H9 (cell line): Measurements from ENCODE around the gene ETF1. TPM values are rescaled to one million over a fixed set of nuclear protein-coding genes. Genes with fewer than 3 reads are reported as not detected.
A peak's percentile ranks its signal among the peaks of the same experiment; 100 is the strongest.

Experiments used
- DNase-seq: peaks from one replicate; pipeline ENCODE4 v3.0.0-alpha.2; 2017
- H2AFZ ChIP-seq: one replicate; pipeline ENCODE4 v1.6.1; 2013; ENCODE audit warnings: mild to moderate bottlenecking, low read length, control low read depth, moderate library complexity
- H2AK5ac ChIP-seq: 2 replicates; pipeline ENCODE4 v1.6.1; 2013; ENCODE audit warnings: low read length, control low read depth, mixed read lengths; ENCODE audit not compliant: insufficient read length
- H2BK120ac ChIP-seq: one replicate; pipeline ENCODE4 v1.6.1; 2013; ENCODE audit warnings: low read depth, mild to moderate bottlenecking, low read length, control low read depth, inconsistent platforms; ENCODE audit not compliant: poor library complexity, severe bottlenecking
- H2BK12ac ChIP-seq: 2 replicates; pipeline ENCODE4 v1.6.1; 2013; ENCODE audit warnings: low read length, control low read depth, mixed read lengths, low read depth; ENCODE audit not compliant: insufficient read length
- H2BK15ac ChIP-seq: 2 replicates; pipeline ENCODE4 v1.6.1; 2013; ENCODE audit warnings: low read depth, low read length, control low read depth
- H2BK20ac ChIP-seq: one replicate; pipeline ENCODE4 v1.6.1; 2013; ENCODE audit warnings: low read depth, mild to moderate bottlenecking, low read length, control low read depth, inconsistent platforms; ENCODE audit not compliant: poor library complexity, severe bottlenecking
- H2BK5ac ChIP-seq: 2 replicates; pipeline ENCODE4 v1.6.1; 2013; ENCODE audit warnings: low read length, control low read depth, mixed read lengths; ENCODE audit not compliant: insufficient read length
- H3K14ac ChIP-seq: 2 replicates; pipeline ENCODE4 v1.6.1; 2013; ENCODE audit warnings: low read length, control low read depth; ENCODE audit not compliant: insufficient read depth
- H3K18ac ChIP-seq: 2 replicates; pipeline ENCODE4 v1.6.1; 2013; ENCODE audit warnings: low read depth, mild to moderate bottlenecking, mixed read lengths, low read length, control low read depth; ENCODE audit not compliant: insufficient read length
- H3K23ac ChIP-seq: 2 replicates; pipeline ENCODE4 v1.6.1; 2013; ENCODE audit warnings: low read length, control low read depth, mixed read lengths, low read depth; ENCODE audit not compliant: insufficient read length
- H3K23me2 ChIP-seq: 2 replicates; pipeline ENCODE4 v1.6.1; 2013; ENCODE audit warnings: low read depth, mild to moderate bottlenecking, mixed read lengths, low read length, control low read depth; ENCODE audit not compliant: insufficient read length, poor library complexity, severe bottlenecking
- H3K27ac ChIP-seq: 2 replicates; pipeline ENCODE4 v1.5.1; 2013; ENCODE audit warnings: low read length, control low read depth, mixed read lengths, low read depth; ENCODE audit not compliant: insufficient read length
- H3K27me3 ChIP-seq: 2 replicates; pipeline ENCODE4 v1.6.1; 2013; ENCODE audit warnings: low read length, control low read depth, inconsistent platforms; ENCODE audit not compliant: insufficient read depth
- H3K4ac ChIP-seq: 2 replicates; pipeline ENCODE4 v1.6.1; 2013; ENCODE audit warnings: low read depth, mild to moderate bottlenecking, control low read depth, inconsistent platforms, low read length, moderate library complexity
- H3K4me1 ChIP-seq: 2 replicates; pipeline ENCODE4 v1.6.1; 2013; ENCODE audit warnings: low read length, control low read depth, inconsistent platforms; ENCODE audit not compliant: insufficient read depth
- H3K4me2 ChIP-seq: 2 replicates; pipeline ENCODE4 v1.6.1; 2013; ENCODE audit warnings: low read length, control low read depth, mixed read lengths; ENCODE audit not compliant: insufficient read length, insufficient read depth
- H3K56ac ChIP-seq: 2 replicates; pipeline ENCODE4 v1.6.1; 2013; ENCODE audit warnings: low read depth, mild to moderate bottlenecking, mixed read lengths, low read length, control low read depth; ENCODE audit not compliant: insufficient read length
- H3K79me1 ChIP-seq: 2 replicates; pipeline ENCODE4 v1.6.1; 2013; ENCODE audit warnings: low read depth, mild to moderate bottlenecking, moderate library complexity, low read length, control low read depth, inconsistent platforms; ENCODE audit not compliant: insufficient read depth, poor library complexity, severe bottlenecking
- H3K79me2 ChIP-seq: 2 replicates; pipeline ENCODE4 v1.6.1; 2013; ENCODE audit warnings: low read length, control low read depth, inconsistent platforms; ENCODE audit not compliant: insufficient read depth
- H3K9ac ChIP-seq: 2 replicates; pipeline ENCODE4 v1.6.1; 2013; ENCODE audit warnings: low read length, control low read depth, mixed read lengths; ENCODE audit not compliant: insufficient read length; ENCODE audit errors: extremely low read depth
- H3K9me3 ChIP-seq: one replicate; pipeline ENCODE4 v1.6.1; 2013; ENCODE audit warnings: low read depth, low read length, inconsistent platforms; ENCODE audit not compliant: control insufficient read depth
- H3T11ph ChIP-seq: one replicate; pipeline ENCODE4 v1.6.1; 2013; ENCODE audit warnings: mild to moderate bottlenecking, low read length, control low read depth, inconsistent platforms
- H4K20me1 ChIP-seq: one replicate; pipeline ENCODE4 v1.6.1; 2013; ENCODE audit not compliant: control insufficient read depth, insufficient read length, insufficient read depth
- H4K5ac ChIP-seq: 2 replicates; pipeline ENCODE4 v1.6.1; 2013; ENCODE audit warnings: low read depth, mild to moderate bottlenecking, mixed read lengths, low read length, control low read depth; ENCODE audit not compliant: insufficient read length
- H4K8ac ChIP-seq: replicated peaks from 2 replicates; pipeline ENCODE4 v1.6.1; 2013; ENCODE audit warnings: low read length, control low read depth, mixed read lengths, low read depth; ENCODE audit not compliant: insufficient read length
- H4K91ac ChIP-seq: 2 replicates; pipeline ENCODE4 v1.6.1; 2013; ENCODE audit warnings: low read depth, mild to moderate bottlenecking, moderate library complexity, mixed read lengths, low read length, control low read depth; ENCODE audit not compliant: insufficient read length
- H3K27ac Mint-ChIP-seq, 3 experiments: 2 replicates in 2 of 3; 3 replicates in 1 of 3; pipeline ENCODE4 v1.8.0; 2020 to 2021; ENCODE audit warnings: mixed read lengths in 3 of 3, mild to moderate bottlenecking in 1 of 3, moderate library complexity in 1 of 3
- H3K27me3 Mint-ChIP-seq: 2 replicates; pipeline ENCODE4 v1.8.0; 2021; ENCODE audit warnings: low read depth, mild to moderate bottlenecking, moderate library complexity, mixed read lengths
- H3K36me3 Mint-ChIP-seq, 3 experiments: 2 replicates in 2 of 3; 3 replicates in 1 of 3; pipeline ENCODE4 v1.8.0; 2020 to 2021; ENCODE audit warnings: low read depth in 3 of 3, mixed read lengths in 3 of 3; ENCODE audit not compliant: insufficient read depth in 1 of 3
- H3K4me1 Mint-ChIP-seq, 2 experiments: 2 replicates each; pipeline ENCODE4 v1.8.0; 2020; ENCODE audit warnings: mixed read lengths in 2 of 2
- H3K4me3 Mint-ChIP-seq, 2 experiments: 2 replicates in 1 of 2; 3 replicates in 1 of 2; pipeline ENCODE4 v1.8.0; 2020 to 2021; ENCODE audit warnings: mild to moderate bottlenecking in 2 of 2, mixed read lengths in 2 of 2, moderate library complexity in 1 of 2
- H3K9me3 Mint-ChIP-seq, 2 experiments: 2 replicates in 1 of 2; 3 replicates in 1 of 2; pipeline ENCODE4 v1.8.0; 2020; ENCODE audit warnings: mild to moderate bottlenecking in 2 of 2, mixed read lengths in 2 of 2, moderate library complexity in 1 of 2
- CTCF ChIP-seq: fragments of 200-600 bp; sonication (generic); conservative IDR thresholded peaks from 3 replicates; pipeline ENCODE4 v1.8.0; 2021; ENCODE audit warnings: antibody characterized with exemption, mild to moderate bottlenecking
- WGBS: extraction: QIAGEN DNeasy Blood & Tissue Kit; methylation state at CpG from one replicate; pipeline ENCODE4 v1.1.7; 2013; ENCODE audit warnings: missing lambda C conversion rate, low lambda C conversion rate, mixed read lengths; ENCODE audit not compliant: insufficient read length; ENCODE audit errors: extremely low coverage; 5-methylcytosine and 5-hydroxymethylcytosine counted together
- total RNA-seq: library from RNA; stranded (reverse); gene quantifications from 2 replicates; pipeline ENCODE4 v1.2.1, GENCODE V29; 2021

Gene ETF1
- total RNA-seq, 1 experiment from 2014 or later, result 175 TPM

GRCh38 chr5:138506370-138507306 is 36.4 kb downstream of the ETF1 start:
- Histone ChIP-seq H3K4me1 (no peaks in the 10 kb centered on the region), H3K4ac (no peak overlapping the region), H4K20me1 (no peaks in the 10 kb centered on the region), H3K18ac (no peak overlapping the region), H3K4me2 (no peak overlapping the region), H3K23ac (no peak overlapping the region), H3K79me1 (no peaks in the 10 kb centered on the region), H3K23me2 (no peaks in the 10 kb centered on the region), H4K5ac (no peak overlapping the region), H2AFZ (no peak overlapping the region), H3K56ac (no peak overlapping the region), H3K27me3 (no peaks in the 10 kb centered on the region), H3K9me3 (no peaks in the 10 kb centered on the region), H2BK120ac (no peak overlapping the region), H2BK15ac (no peak overlapping the region), H4K91ac (no peak overlapping the region), H3K14ac (no peak overlapping the region), H3K9ac (no peak overlapping the region), H3T11ph (no peak overlapping the region), H3K27ac (no peak overlapping the region), H2BK20ac (no peak overlapping the region), H4K8ac (no peak overlapping the region), H2BK5ac (no peak overlapping the region), H3K79me2 (no peaks in the 10 kb centered on the region; the same call in 1 of the 2 replicates), H2BK12ac (no peak overlapping the region), H2AK5ac (no peak overlapping the region)
- no peak for DNase-seq
- WGBS, result no CpG with 5 or more reads among the region's 10 CpGs
- Mint-ChIP-seq H3K27ac (peak overlapping the region in 1 of 3 experiments; percentile 58; a peak in 1 of 7 replicates), H3K4me1 (peaks cover 10 to 14% of the 10 kb centered on the region in 2 experiments), H3K27me3 (no peaks in the 10 kb centered on the region), H3K9me3 (no peaks in the 10 kb centered on the region), H3K36me3 (peaks cover 26 to 49% (median 40%) of the 10 kb centered on the region in 3 experiments; a peak in 6 of 7 replicates), H3K4me3 (no peak overlapping the region)
- TF ChIP-seq CTCF, result no peak
